Osteoblast (primary cell): ENCODE results near the gene CRELD2. TPM values are rescaled to one million over a fixed set of nuclear protein-coding genes. Genes with fewer than 3 reads are reported as not detected.

ENCODE experiments used
- DNase-seq: peaks from one replicate; pipeline ENCODE4 v3.0.0; 2011; ENCODE audit warnings: low spot score, mixed read lengths; ENCODE audit not compliant: insufficient read length; ENCODE audit errors: missing footprints
- H2AFZ ChIP-seq: 2 replicates; pipeline ENCODE4 v1.6.0; 2011; ENCODE audit warnings: mild to moderate bottlenecking, low read length
- H3K27ac ChIP-seq: 2 replicates; pipeline ENCODE4 v1.5.1; 2011; ENCODE audit warnings: mild to moderate bottlenecking, low read depth, low read length, moderate library complexity
- H3K27me3 ChIP-seq: 2 replicates; pipeline ENCODE4 v1.6.0; 2012; ENCODE audit warnings: mild to moderate bottlenecking, control low read depth, inconsistent platforms, low read length, moderate library complexity; ENCODE audit not compliant: insufficient read depth
- H3K36me3 ChIP-seq: 2 replicates; pipeline ENCODE4 v1.5.1; 2011; ENCODE audit warnings: mild to moderate bottlenecking, low read length, control low read depth, moderate library complexity; ENCODE audit not compliant: insufficient read depth
- H3K4me1 ChIP-seq: 2 replicates; pipeline ENCODE4 v1.5.1; 2011; ENCODE audit warnings: mild to moderate bottlenecking, low read length, control low read depth, moderate library complexity; ENCODE audit not compliant: insufficient read depth
- H3K4me2 ChIP-seq: 2 replicates; pipeline ENCODE4 v1.6.0; 2011; ENCODE audit warnings: mild to moderate bottlenecking, low read length; ENCODE audit not compliant: insufficient read depth
- H3K4me3 ChIP-seq: fragments of 200-600 bp; sonication (generic); 3 replicates; pipeline ENCODE4 v1.5.1; 2012; ENCODE audit warnings: mild to moderate bottlenecking, low read length, inconsistent platforms; ENCODE audit not compliant: insufficient read depth
- H3K79me2 ChIP-seq: 2 replicates; pipeline ENCODE4 v1.6.0; 2012; ENCODE audit warnings: mild to moderate bottlenecking, low read length, control low read depth, inconsistent platforms; ENCODE audit not compliant: insufficient read depth
- H3K9me3 ChIP-seq: 2 replicates; pipeline ENCODE4 v1.5.1; 2011; ENCODE audit warnings: low read depth, low read length, control low read depth
- H4K20me1 ChIP-seq: 2 replicates; pipeline ENCODE4 v1.6.0; 2012; ENCODE audit warnings: mild to moderate bottlenecking, low read length, control low read depth; ENCODE audit not compliant: insufficient read depth
- CTCF ChIP-seq: IDR thresholded peaks from 2 replicates; pipeline ENCODE4 v1.5.1; 2011; ENCODE audit warnings: mild to moderate bottlenecking, low read depth, low read length, moderate library complexity; ENCODE audit errors: extremely low read depth
- total RNA-seq: library from RNA; depleted of rRNA; stranded (reverse); fragments of >200 nt; gene quantifications from 2 replicates; pipeline ENCODE4 v1.2.3, GENCODE V29; 2012

Gene CRELD2
- total RNA-seq, 1 donor, result 31.1 TPM

- DNase-seq, result no peak
- Histone ChIP-seq H3K4me2 (no peak overlapping the region), H3K4me3 (no peak overlapping the region), H2AFZ (no peak overlapping the region), H3K36me3 (peaks cover 8% of the 10 kb centered on the region), H3K9me3 (no peaks in the 10 kb centered on the region), H3K27ac (no peak overlapping the region), H3K4me1 (no peaks in the 10 kb centered on the region), H3K79me2 (peaks cover 10% of the 10 kb centered on the region), H4K20me1 (peaks cover 6% of the 10 kb centered on the region), H3K27me3 (no peaks in the 10 kb centered on the region)
- no peak for TF ChIP-seq CTCF
Measured at GRCh38 chr22:49894322-49895054, 23.9 kb upstream of the CRELD2 start.

GRCh38 chr22:49896201-49896600 lies 22.2 kb upstream of the CRELD2 start:
- no peak overlapping the region for H3K4me3 ChIP-seq
- H2AFZ ChIP-seq, result no peak overlapping the region
- H3K27ac ChIP-seq, result no peak overlapping the region
- no peak overlapping the region for H3K4me2 ChIP-seq
- DNase-seq, result peak; percentile 76
- no peaks in the 10 kb centered on the region for H3K9me3 ChIP-seq
- H3K36me3 ChIP-seq, result peaks cover 8% of the 10 kb centered on the region
- H3K4me1 ChIP-seq, result no peaks in the 10 kb centered on the region
- no peaks in the 10 kb centered on the region for H3K27me3 ChIP-seq
- TF ChIP-seq CTCF, result no peak
- H3K79me2 ChIP-seq, result peaks cover 3% of the 10 kb centered on the region
- peaks cover 3% of the 10 kb centered on the region for H4K20me1 ChIP-seq

- no peaks in the 10 kb centered on the region for H3K27me3 ChIP-seq
- no peak overlapping the region for H3K4me2 ChIP-seq
- H2AFZ ChIP-seq, result no peak overlapping the region
- no peak overlapping the region for H3K27ac ChIP-seq
- no peaks in the 10 kb centered on the region for H4K20me1 ChIP-seq
- peaks cover 16% of the 10 kb centered on the region for H3K36me3 ChIP-seq
- H3K4me1 ChIP-seq, result no peaks in the 10 kb centered on the region
- no peak for DNase-seq
- no peak overlapping the region for H3K4me3 ChIP-seq
- H3K9me3 ChIP-seq, result no peaks in the 10 kb centered on the region
- no peaks in the 10 kb centered on the region for H3K79me2 ChIP-seq
- no peak for TF ChIP-seq CTCF
Measured at GRCh38 chr22:49897015-49897684, 21.3 kb upstream of the CRELD2 start.

GRCh38 chr22:49899530-49899929 lies 18.9 kb upstream of the CRELD2 start:
- no peaks in the 10 kb centered on the region for H4K20me1 ChIP-seq
- no peaks in the 10 kb centered on the region for H3K27me3 ChIP-seq
- DNase-seq, result no peak
- no peak overlapping the region for H3K27ac ChIP-seq
- no peak overlapping the region for H3K4me2 ChIP-seq
- no peaks in the 10 kb centered on the region for H3K9me3 ChIP-seq
- no peak overlapping the region for H3K4me3 ChIP-seq
- peaks cover 8% of the 10 kb centered on the region for H3K36me3 ChIP-seq
- H3K79me2 ChIP-seq, result no peaks in the 10 kb centered on the region
- no peak overlapping the region for H2AFZ ChIP-seq
- no peak for TF ChIP-seq CTCF
- no peaks in the 10 kb centered on the region for H3K4me1 ChIP-seq
